NCI-H82 treated with DMSO at 0.1 percent for 48 hours (cell line): ENCODE results near the gene SIRT7.

Experiments used
- DNase-seq: peaks from one replicate; lab custom pipeline; 2025; ENCODE audit not compliant: unreplicated experiment; lab: John Stamatoyannopoulos, UW

SIRT7 gene

GRCh38 chr17:81865733-81866439 lies 52.1 kb downstream of the SIRT7 start:
- no peak for DNase-seq

GRCh38 chr17:81865358-81865732 lies 52.6 kb downstream of the SIRT7 start:
- DNase-seq: no peak

- DNase-seq: no peak
Measured at GRCh38 chr17:81863833-81864768, 53.9 kb downstream of the SIRT7 start.

- DNase-seq: no peak
Measured at GRCh38 chr17:81863123-81863675, 54.8 kb downstream of the SIRT7 start.
